ENCODE measurements around the gene MAP1LC3B2.

Gene MAP1LC3B2

GRCh38 chr12:116590561-116590960 is 31.4 kb downstream of the MAP1LC3B2 start:
- H3K36me3 ChIP-seq (ENCODE audit: insufficient read depth, low read length), result no peaks in the 10 kb centered on the region
- no peaks in the 10 kb centered on the region for H4K20me1 ChIP-seq (ENCODE audit: insufficient read depth, low read length, poor library complexity, severe bottlenecking)
- no peak overlapping the region for H3K9ac ChIP-seq (ENCODE audit: low read depth, low read length, poor library complexity, severe bottlenecking)
- H3K27me3 ChIP-seq (ENCODE audit: insufficient read depth, low read length, poor library complexity, severe bottlenecking), result no peaks in the 10 kb centered on the region
- H3K4me2 ChIP-seq (ENCODE audit: low read depth, low read length, poor library complexity, severe bottlenecking), result no peak overlapping the region
- H3K4me3 ChIP-seq (ENCODE audit: low read length, poor library complexity, severe bottlenecking), result no peak overlapping the region
- H3F3A ChIP-seq (ENCODE audit: low read depth), result no peaks in the 10 kb centered on the region
- TF ChIP-seq EZH2phosphoT487 (IDR thresholded peaks at IDR 0.05; ENCODE audit: borderline replicate concordance), result no peak
- TF ChIP-seq, protein P1, sequence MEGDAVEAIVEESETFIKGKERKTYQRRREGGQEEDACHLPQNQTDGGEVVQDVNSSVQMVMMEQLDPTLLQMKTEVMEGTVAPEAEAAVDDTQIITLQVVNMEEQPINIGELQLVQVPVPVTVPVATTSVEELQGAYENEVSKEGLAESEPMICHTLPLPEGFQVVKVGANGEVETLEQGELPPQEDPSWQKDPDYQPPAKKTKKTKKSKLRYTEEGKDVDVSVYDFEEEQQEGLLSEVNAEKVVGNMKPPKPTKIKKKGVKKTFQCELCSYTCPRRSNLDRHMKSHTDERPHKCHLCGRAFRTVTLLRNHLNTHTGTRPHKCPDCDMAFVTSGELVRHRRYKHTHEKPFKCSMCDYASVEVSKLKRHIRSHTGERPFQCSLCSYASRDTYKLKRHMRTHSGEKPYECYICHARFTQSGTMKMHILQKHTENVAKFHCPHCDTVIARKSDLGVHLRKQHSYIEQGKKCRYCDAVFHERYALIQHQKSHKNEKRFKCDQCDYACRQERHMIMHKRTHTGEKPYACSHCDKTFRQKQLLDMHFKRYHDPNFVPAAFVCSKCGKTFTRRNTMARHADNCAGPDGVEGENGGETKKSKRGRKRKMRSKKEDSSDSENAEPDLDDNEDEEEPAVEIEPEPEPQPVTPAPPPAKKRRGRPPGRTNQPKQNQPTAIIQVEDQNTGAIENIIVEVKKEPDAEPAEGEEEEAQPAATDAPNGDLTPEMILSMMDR (conservative IDR thresholded peaks at IDR 0.05; ENCODE audit: low read length), result peak; percentile 50
- no peak overlapping the region for H2AFZ ChIP-seq (ENCODE audit: low read length)
- peaks cover 31% of the 10 kb centered on the region for H3K4me1 ChIP-seq (ENCODE audit: insufficient read depth, low read length, poor library complexity, severe bottlenecking)
- H3K9me2 ChIP-seq (replicated peaks; ENCODE audit: low read depth, low read length), result no peaks in the 10 kb centered on the region
- no peaks in the 10 kb centered on the region for H3K9me3 ChIP-seq (ENCODE audit: insufficient read depth, low read depth, low read length)
- H3K79me2 ChIP-seq (ENCODE audit: insufficient read depth, low read length), result no peaks in the 10 kb centered on the region

DNA sequence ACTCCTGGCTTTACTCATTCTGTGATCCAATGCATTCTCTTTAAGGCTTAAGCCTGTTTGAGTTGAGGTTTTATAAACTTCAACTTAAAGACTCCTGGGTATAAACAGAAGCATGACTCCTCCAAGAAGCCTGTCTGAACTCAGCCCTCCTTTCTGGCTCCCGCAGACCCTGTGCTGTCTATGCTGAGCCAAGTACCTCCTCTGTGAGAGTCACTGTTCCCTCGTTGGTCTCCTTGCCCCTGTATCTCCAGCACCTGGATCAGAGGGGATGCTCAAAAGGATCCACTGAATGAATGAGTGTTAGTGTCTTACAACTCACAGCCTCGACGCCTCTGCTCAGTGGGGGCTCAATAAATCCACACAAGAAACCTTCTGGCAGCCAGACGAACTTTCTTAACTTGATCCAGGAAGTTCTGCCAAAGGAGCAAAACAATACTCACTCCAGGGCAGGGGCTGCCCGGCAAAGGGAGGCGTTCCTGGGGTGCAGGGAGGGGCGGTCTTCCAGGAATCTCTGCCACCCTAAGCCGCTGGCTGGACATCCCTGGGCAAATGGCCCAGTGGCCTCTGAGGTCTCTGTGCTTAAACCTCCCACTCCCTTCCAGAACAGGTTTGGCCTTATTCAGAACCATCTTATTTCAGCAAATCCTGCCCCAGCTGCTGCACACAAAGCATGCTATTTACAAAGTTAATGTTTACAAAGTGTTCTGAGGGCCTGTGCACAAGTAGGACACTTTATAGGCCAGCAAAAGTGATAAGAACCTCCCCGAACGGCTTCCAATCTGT is 32.9 kb downstream of the MAP1LC3B2 start:
- H3K36me3 ChIP-seq (ENCODE audit: insufficient read depth, low read length), result no peaks in the 10 kb centered on the region
- no peak overlapping the region for H3K4me3 ChIP-seq (ENCODE audit: low read length, poor library complexity, severe bottlenecking)
- no peaks in the 10 kb centered on the region for H3K27me3 ChIP-seq (ENCODE audit: insufficient read depth, low read length, poor library complexity, severe bottlenecking)
- H3K9me3 ChIP-seq (ENCODE audit: insufficient read depth, low read depth, low read length), result no peaks in the 10 kb centered on the region
- no peak overlapping the region for H3K9ac ChIP-seq (ENCODE audit: low read depth, low read length, poor library complexity, severe bottlenecking)
- TF ChIP-seq, protein P1 (conservative IDR thresholded peaks at IDR 0.05; ENCODE audit: low read length), result no peak
- no peak for TF ChIP-seq EZH2phosphoT487 (IDR thresholded peaks at IDR 0.05; ENCODE audit: borderline replicate concordance)
- H3K79me2 ChIP-seq (ENCODE audit: insufficient read depth, low read length), result no peaks in the 10 kb centered on the region
- H2AFZ ChIP-seq (ENCODE audit: low read length), result peak overlapping the region; percentile 50
- no peaks in the 10 kb centered on the region for H3F3A ChIP-seq (ENCODE audit: low read depth)
- no peaks in the 10 kb centered on the region for H4K20me1 ChIP-seq (ENCODE audit: insufficient read depth, low read length, poor library complexity, severe bottlenecking)
- no peaks in the 10 kb centered on the region for H3K9me2 ChIP-seq (replicated peaks; ENCODE audit: low read depth, low read length)
- peaks cover 35% of the 10 kb centered on the region for H3K4me1 ChIP-seq (ENCODE audit: insufficient read depth, low read length, poor library complexity, severe bottlenecking)
- H3K4me2 ChIP-seq (ENCODE audit: low read depth, low read length, poor library complexity, severe bottlenecking), result no peak overlapping the region

- no peak overlapping the region for H3K9ac ChIP-seq (ENCODE audit: low read depth, low read length, poor library complexity, severe bottlenecking)
- no peaks in the 10 kb centered on the region for H3K9me2 ChIP-seq (replicated peaks; ENCODE audit: low read depth, low read length)
- no peaks in the 10 kb centered on the region for H3K79me2 ChIP-seq (ENCODE audit: insufficient read depth, low read length)
- no peaks in the 10 kb centered on the region for H4K20me1 ChIP-seq (ENCODE audit: insufficient read depth, low read length, poor library complexity, severe bottlenecking)
- no peak overlapping the region for H3K4me2 ChIP-seq (ENCODE audit: low read depth, low read length, poor library complexity, severe bottlenecking)
- peak overlapping the region; percentile 50; the same call in 1 of the 2 replicates for H2AFZ ChIP-seq (ENCODE audit: low read length)
- H3K4me1 ChIP-seq (ENCODE audit: insufficient read depth, low read length, poor library complexity, severe bottlenecking), result peaks cover 35% of the 10 kb centered on the region
- TF ChIP-seq, protein P1 (conservative IDR thresholded peaks at IDR 0.05; ENCODE audit: low read length), result no peak
- no peak for TF ChIP-seq EZH2phosphoT487 (IDR thresholded peaks at IDR 0.05; ENCODE audit: borderline replicate concordance)
- no peaks in the 10 kb centered on the region for H3K36me3 ChIP-seq (ENCODE audit: insufficient read depth, low read length)
- H3K27me3 ChIP-seq (ENCODE audit: insufficient read depth, low read length, poor library complexity, severe bottlenecking), result no peaks in the 10 kb centered on the region
- H3K9me3 ChIP-seq (ENCODE audit: insufficient read depth, low read depth, low read length), result no peaks in the 10 kb centered on the region
- H3K4me3 ChIP-seq (ENCODE audit: low read length, poor library complexity, severe bottlenecking), result no peak overlapping the region
- H3F3A ChIP-seq (ENCODE audit: low read depth), result no peaks in the 10 kb centered on the region
These were observed 33.5 kb downstream of the MAP1LC3B2 start for GRCh38 chr12:116592731-116593130.

All from Loucy (cell line).